Sigmoid colon (tissue), 7 donors: ENCODE results near the gene BEST3. TPM values are rescaled to one million over a fixed set of nuclear protein-coding genes. Genes with fewer than 3 reads are reported as not detected.

Source experiments
- polyA plus RNA-seq, 3 donors: library from polyadenylated mRNA; stranded (reverse); fragments of 200-250 nt; gene quantifications; one replicate each; pipeline ENCODE4 v1.2.3, GENCODE V29; 2013
- total RNA-seq, 4 donors: library from RNA; depleted of rRNA; stranded (reverse); fragments of >200 nt; gene quantifications; one replicate each; pipeline ENCODE4 v1.1.0, GENCODE V29; 2016
- donor health status: healthy with polysubstance abuse.
- donor health status: Bipolar disorder and iron deficiency.
- donor health status: healthy.

The BEST3 gene
- total and polyA plus RNA-seq, 7 donors = not detected

Other genes starting within 250 kb of the BEST3 start
- 10 to 100 TPM; 33.8 to 48.4 (median 40.3) TPM for gene FRS2, start 228.9 kb downstream of the BEST3 start, total RNA-seq
- gene FRS2, start 228.9 kb downstream of the BEST3 start, polyA plus RNA-seq = 10 to 100 TPM in 2 of 3 donors, 1 to 10 TPM in 1; 7.6 to 18.0 (median 11.4) TPM
- 100 to 1,000 TPM in 3 of 4 donors, 10 to 100 TPM in 1; 87.0 to 126 (median 116) TPM for gene CCT2, start 113.8 kb downstream of the BEST3 start, total RNA-seq
- gene CCT2, start 113.8 kb downstream of the BEST3 start, polyA plus RNA-seq = 100 to 1,000 TPM in 2 of 3 donors, 10 to 100 TPM in 1; 79.9 to 125 (median 121) TPM
- not detected for gene LRRC10, start 88.4 kb downstream of the BEST3 start, total RNA-seq
- under 1 TPM in 2 of 3 donors, not detected in 1; under 0.01 to 0.01 TPM for gene LRRC10, start 88.4 kb downstream of the BEST3 start, polyA plus RNA-seq
- 10 to 100 TPM in 1 of 4 donors, 1 to 10 TPM in 3; 3.6 to 11.4 (median 8.3) TPM for gene RAB3IP, start 39.6 kb upstream of the BEST3 start, total RNA-seq
- 10 to 100 TPM; 24.0 to 40.0 (median 25.2) TPM for gene RAB3IP, start 39.6 kb upstream of the BEST3 start, polyA plus RNA-seq
- gene MYRFL, start 125.9 kb upstream of the BEST3 start, total RNA-seq = not detected
- gene MYRFL, start 125.9 kb upstream of the BEST3 start, polyA plus RNA-seq = under 1 TPM in 1 of 3 donors, not detected in 2; 0.48 TPM